Motor neuron (in vitro differentiated cells): ENCODE results near the gene ARID4B. TPM values are rescaled to one million over a fixed set of nuclear protein-coding genes. Genes with fewer than 3 reads are reported as not detected.
"Not testable (repeated sequence)": the region's sequence is repeated elsewhere in the genome, so short reads cannot be mapped to it uniquely, and the experiment has no call there.

Source experiments
- ATAC-seq, 8 experiments: fragments of 200-7000 bp; cut with Tn5 transposase; replicated peaks in 6 of 8; 2 replicates each; pipeline ENCODE4 v1.8.0; 2021; ENCODE audit warnings: mild to moderate bottlenecking in 8 of 8, moderate library complexity in 8 of 8
- H3K27ac ChIP-seq, 2 donors: fragments of 250-450 bp; sonication (Bioruptor Pico); 2 replicates each; pipeline ENCODE4 v1.9.0; 2021; ENCODE audit warnings: antibody characterized with exemption in 2 of 2, mild to moderate bottlenecking in 2 of 2, moderate library complexity in 1 of 2
- H3K4me1 ChIP-seq, 2 donors: fragments of 250-450 bp; sonication (Bioruptor Pico); replicated peaks in 1 of 2; 2 replicates each; pipeline ENCODE4 v1.6.1; 2021; ENCODE audit warnings: antibody characterized with exemption in 2 of 2, mild to moderate bottlenecking in 2 of 2, moderate library complexity in 1 of 2
- H3K4me3 ChIP-seq, 5 donors: fragments of 250-450 bp; sonication (Bioruptor Pico); 2 replicates each; pipeline ENCODE4 v1.9.0; 2021; ENCODE audit warnings: antibody characterized with exemption in 5 of 5, mild to moderate bottlenecking in 5 of 5, moderate library complexity in 4 of 5
- WGBS, 10 experiments: fragments of 450-650 bp; shearing (Covaris generic); methylation state at CpG; one replicate each; pipeline ENCODE4 v1.0.0; 2022; 5-methylcytosine and 5-hydroxymethylcytosine counted together
- in situ Hi-C, 9 experiments: fragments of 400-800 bp; cut with MboI; loops; one replicate each; pipeline ENCODE4 v1.15.0; 2021; ENCODE audit warnings: low sequenced_read_pairs in 9 of 9, low pct_unique_long_range_greater_than_20kb in 2 of 9; ENCODE audit not compliant: unreplicated experiment in 9 of 9
- total RNA-seq, 8 experiments: library from RNA; unstranded; fragments of 300-600 nt; gene quantifications; 2 replicates each; pipeline versions ENCODE4 v1.2.3 to v1.2.4, GENCODE V29; 2022

The ARID4B gene
- total RNA-seq, 8 experiments from 2014 or later, result 25.5 to 71.7 (median 53.6) TPM

GRCh38 chr1:235272851-235273250, 55.1 kb downstream of the ARID4B start:
- Histone ChIP-seq H3K4me3 (no peak overlapping the region), H3K27ac (no peak overlapping the region), H3K4me1 (peaks cover 7% of the 10 kb centered on the region in 2 donors)
- 66 to 96% (median 91%) methylated on average over 1 to 4 of the region's 4 CpGs; no CpG with 5 or more reads in 3 of the 10 experiments for WGBS, 10 experiments
- in situ Hi-C loops, result no loop called here
- no peak for ATAC-seq

GRCh38 chr1:235270625-235271024, 57.4 kb downstream of the ARID4B start:
- in situ Hi-C loops, result no loop called here
- Histone ChIP-seq H3K27ac (peak overlapping the region; percentile 15 to 45), H3K4me3 (no peak overlapping the region), H3K4me1 (peaks cover 19 to 20% of the 10 kb centered on the region in 2 donors)
- ATAC-seq, result peak; percentile 91 to 99 (median 96)

GRCh38 chr1:235269990-235270389, 58.0 kb downstream of the ARID4B start:
- H3K4me3 ChIP-seq, in situ Hi-C loops: not testable (repeated sequence)
- peak overlapping the region in 1 of 2 donors; percentile 72 for H3K27ac ChIP-seq
- ATAC-seq, result peak in 1 of 8 experiments; percentile 9
- peaks cover 16 to 22% of the 10 kb centered on the region in 2 donors for H3K4me1 ChIP-seq
- WGBS, 10 experiments, result 7 to 88% (median 61%) methylated on average over 6 to 16 of the region's 18 CpGs

- in situ Hi-C loops, result no loop called here
- 89 to 100% (median 100%) methylated on average over 1 to 10 of the region's 11 CpGs for WGBS, 10 experiments
- Histone ChIP-seq H3K27ac (no peak overlapping the region), H3K4me1 (peaks cover 16 to 22% of the 10 kb centered on the region in 2 donors), H3K4me3 (no peak overlapping the region)
- no peak for ATAC-seq
Measured at GRCh38 chr1:235268379-235269125, 59.4 kb downstream of the ARID4B start.

- WGBS, 10 experiments, result 89 to 100% (median 98%) methylated on average over 2 to 8 of the region's 8 CpGs
- in situ Hi-C loops, result no loop called here
- Histone ChIP-seq H3K4me1 (peaks cover 16 to 22% of the 10 kb centered on the region in 2 donors), H3K27ac (no peak overlapping the region), H3K4me3 (no peak overlapping the region)
- no peak for ATAC-seq
Measured at GRCh38 chr1:235266967-235267366, 61.0 kb downstream of the ARID4B start.

GRCh38 chr1:235266325-235266724, 61.7 kb downstream of the ARID4B start:
- WGBS, 10 experiments, result 14 to 91% (median 40%) methylated on average over 1 of the region's 1 CpG; no CpG with 5 or more reads in 1 of the 10 experiments
- peak in 2 of 8 experiments; percentile 20 to 38 for ATAC-seq
- in situ Hi-C loops, result no loop called here

GRCh38 chr1:235265900-235266299, 62.1 kb downstream of the ARID4B start:
- in situ Hi-C loops, result no loop called here

More at GRCh38 chr1:235266325-235266724, 61.7 kb downstream of the ARID4B start:
- Histone ChIP-seq H3K27ac (peak overlapping the region in 1 of 2 donors; percentile 38), H3K4me1 (peaks cover 16 to 22% of the 10 kb centered on the region in 2 donors), H3K4me3 (no peak overlapping the region)

GRCh38 chr1:235264327-235264726, 63.7 kb downstream of the ARID4B start:
- Histone ChIP-seq H3K27ac (no peak overlapping the region), H3K4me1 (peaks cover 12 to 15% of the 10 kb centered on the region in 2 donors), H3K4me3 (no peak overlapping the region)
- in situ Hi-C loops, result no loop called here
- ATAC-seq, result no peak

More at GRCh38 chr1:235265900-235266299, 62.1 kb downstream of the ARID4B start:
- no peak for ATAC-seq
- Histone ChIP-seq H3K27ac (no peak overlapping the region), H3K4me1 (peaks cover 16 to 20% of the 10 kb centered on the region in 2 donors), H3K4me3 (no peak overlapping the region)
- 6 to 77% (median 57%) methylated on average over 1 to 3 of the region's 3 CpGs for WGBS, 10 experiments

GRCh38 chr1:235262539-235262938, 65.4 kb downstream of the ARID4B start:
- in situ Hi-C loops, result no loop called here

GRCh38 chr1:235261243-235261642, 66.7 kb downstream of the ARID4B start:
- 72 to 97% (median 89%) methylated on average over 3 to 4 of the region's 4 CpGs; no CpG with 5 or more reads in 1 of the 10 experiments for WGBS, 10 experiments
- ATAC-seq, result no peak
- no peak overlapping the region for H3K4me3 ChIP-seq
- peaks cover 4 to 8% of the 10 kb centered on the region in 2 donors for H3K4me1 ChIP-seq
- H3K27ac ChIP-seq, result no peak overlapping the region
- in situ Hi-C loops, result no loop called here

More at GRCh38 chr1:235262539-235262938, 65.4 kb downstream of the ARID4B start:
- Histone ChIP-seq H3K27ac (no peak overlapping the region), H3K4me3 (no peak overlapping the region), H3K4me1 (peaks cover 12 to 15% of the 10 kb centered on the region in 2 donors)
- WGBS, 10 experiments, result 90 to 100% (median 100%) methylated on average over 1 to 3 of the region's 3 CpGs
- ATAC-seq, result no peak

- H3K4me1 ChIP-seq, result no peaks in the 10 kb centered on the region
- no peak overlapping the region for H3K4me3 ChIP-seq
- no peak overlapping the region for H3K27ac ChIP-seq
- ATAC-seq, result no peak
- in situ Hi-C loops, result no loop called here
- WGBS, 10 experiments, result 80 to 100% (median 100%) methylated on average over 1 of the region's 1 CpG; no CpG with 5 or more reads in 4 of the 10 experiments
Measured at GRCh38 chr1:235259133-235259778, 68.7 kb downstream of the ARID4B start.

GRCh38 chr1:235258068-235258467, 69.9 kb downstream of the ARID4B start:
- in situ Hi-C loops, H3K27ac ChIP-seq, ATAC-seq, H3K4me1 ChIP-seq, H3K4me3 ChIP-seq: not testable (repeated sequence)
- 40 to 100% (median 97%) methylated on average over 1 to 6 of the region's 6 CpGs; no CpG with 5 or more reads in 3 of the 10 experiments for WGBS, 10 experiments

- in situ Hi-C loops, result no loop called here
- Histone ChIP-seq H3K4me1 (peaks cover 0 to 2% of the 10 kb centered on the region in 2 donors), H3K4me3 (no peak overlapping the region), H3K27ac (no peak overlapping the region)
- ATAC-seq, result no peak
- 33 to 92% (median 57%) methylated on average over 1 of the region's 1 CpG for WGBS, 10 experiments
Measured at GRCh38 chr1:235254721-235255120, 73.3 kb downstream of the ARID4B start.
